ENCODE results near the gene NR4A1.

The NR4A1 gene

DNA sequence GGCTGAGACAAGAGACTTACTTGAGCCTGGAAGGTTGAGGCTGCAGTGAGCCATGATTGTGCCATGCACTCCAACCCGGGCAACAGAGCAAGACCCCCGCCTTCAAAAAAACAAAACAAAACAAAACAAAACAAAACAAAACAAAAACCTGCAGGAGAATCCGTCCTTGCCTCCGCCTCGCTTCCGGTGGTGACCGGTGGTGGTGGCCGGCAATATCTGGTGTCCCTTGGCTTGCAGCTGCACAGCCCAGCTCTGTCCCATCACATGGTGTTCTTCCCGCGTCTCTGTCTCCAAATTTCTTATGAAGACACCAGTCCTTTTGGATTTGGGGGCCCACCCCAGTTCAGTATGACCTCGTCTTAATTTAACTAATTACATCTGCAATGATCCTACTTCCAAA, 38.2 kb downstream of the NR4A1 start:
- H3K4me3 ChIP-seq (ENCODE audit: low read depth, low read length): no peak overlapping the region
- DNase-seq (ENCODE audit: low read depth, low spot score): no peak
- in situ Hi-C loops (cut with HindIII; ENCODE audit: low sequenced_read_pairs): no loop called here
- TF ChIP-seq CTCF (IDR thresholded peaks at IDR 0.05; ENCODE audit: low read depth, low read length): no peak

GRCh38 chr12:52090291-52090690, 39.0 kb downstream of the NR4A1 start:
- DNase-seq (ENCODE audit: low read depth, low spot score): no peak
- no peak overlapping the region for H3K4me3 ChIP-seq (ENCODE audit: low read depth, low read length)
- in situ Hi-C loops (cut with HindIII; ENCODE audit: low sequenced_read_pairs): no loop called here
- TF ChIP-seq CTCF (IDR thresholded peaks at IDR 0.05; ENCODE audit: low read depth, low read length): no peak

DNA sequence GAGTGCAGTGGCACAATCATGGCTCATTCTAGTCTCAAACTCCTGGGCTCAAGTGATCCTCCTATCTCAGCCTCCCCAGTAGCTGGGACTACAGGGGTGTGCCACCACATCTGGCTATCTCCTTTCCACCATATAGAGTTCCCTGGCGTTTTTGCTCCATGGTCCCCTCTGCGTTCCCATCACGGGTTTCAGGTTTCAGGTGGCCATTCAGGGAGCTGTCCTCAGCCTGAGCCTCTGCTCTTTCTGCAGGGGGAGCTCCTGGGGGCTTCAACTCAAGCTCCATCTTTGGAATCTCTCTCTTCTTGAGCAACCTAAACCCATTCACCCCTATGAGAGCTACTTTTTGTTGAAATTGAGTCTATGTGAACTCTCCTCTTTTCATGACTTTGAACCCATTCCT, 39.8 kb downstream of the NR4A1 start:
- in situ Hi-C loops (cut with HindIII; ENCODE audit: low sequenced_read_pairs): no loop called here
- no peak for TF ChIP-seq CTCF (IDR thresholded peaks at IDR 0.05; ENCODE audit: low read depth, low read length)
- no peak overlapping the region for H3K4me3 ChIP-seq (ENCODE audit: low read depth, low read length)
- no peak for DNase-seq (ENCODE audit: low read depth, low spot score)

- TF ChIP-seq CTCF (IDR thresholded peaks at IDR 0.05; ENCODE audit: low read depth, low read length): no peak
- DNase-seq (ENCODE audit: low read depth, low spot score): no peak
- in situ Hi-C loops (cut with HindIII; ENCODE audit: low sequenced_read_pairs): no loop called here
- no peak overlapping the region for H3K4me3 ChIP-seq (ENCODE audit: low read depth, low read length)
Observed at GRCh38 chr12:52091869-52092268, 40.6 kb downstream of the NR4A1 start.

- no peak for TF ChIP-seq CTCF (IDR thresholded peaks at IDR 0.05; ENCODE audit: low read depth, low read length)
- in situ Hi-C loops (cut with HindIII; ENCODE audit: low sequenced_read_pairs): no loop called here
- H3K4me3 ChIP-seq (ENCODE audit: low read depth, low read length): no peak overlapping the region
- DNase-seq (ENCODE audit: low read depth, low spot score): no peak
Observed at GRCh38 chr12:52093346-52093745, 42.1 kb downstream of the NR4A1 start.

DNA sequence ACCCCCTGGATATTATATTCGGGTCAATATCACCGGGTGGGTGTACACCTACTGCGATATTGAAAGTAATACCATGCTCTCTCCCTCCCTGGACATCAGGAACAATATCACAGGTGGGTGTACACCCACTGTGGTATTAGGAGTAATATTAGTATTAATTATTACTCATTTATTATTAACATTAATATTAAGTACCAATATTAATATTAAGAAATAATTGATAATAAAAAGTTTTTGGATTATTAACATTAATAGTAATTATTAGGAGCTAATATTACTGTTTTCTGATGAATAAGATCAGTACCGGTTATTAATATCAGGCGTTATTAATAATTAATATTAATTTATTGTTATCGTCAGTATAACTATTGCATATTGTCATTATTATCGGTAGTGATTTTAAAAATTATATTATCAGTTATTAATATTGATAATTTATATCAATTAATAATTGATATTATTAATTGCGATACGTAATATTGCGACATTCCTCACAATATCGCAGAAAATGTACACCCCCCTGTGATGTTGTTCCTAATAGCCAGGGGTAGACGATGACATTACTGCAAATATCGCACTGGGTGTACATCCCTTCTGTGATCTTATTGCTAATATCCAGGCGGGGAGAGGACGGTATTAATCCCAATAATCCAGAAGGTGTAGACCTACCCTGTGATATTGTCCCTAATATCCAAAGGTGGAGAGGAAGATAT, 45.2 kb downstream of the NR4A1 start:
- no peak for DNase-seq (ENCODE audit: low read depth, low spot score)
- TF ChIP-seq CTCF (IDR thresholded peaks at IDR 0.05; ENCODE audit: low read depth, low read length): no peak
- in situ Hi-C loops (cut with HindIII; ENCODE audit: low sequenced_read_pairs): no loop called here
- H3K4me3 ChIP-seq (ENCODE audit: low read depth, low read length): no peak overlapping the region

Data from astrocyte of the spinal cord (primary cell).